Activated naive CD8-positive, alpha-beta T cell treated with anti-CD3 and anti-CD28 coated beads, Interleukin-2, amount 10 ng/mL, durations not matched to agents 7 days and 5 days (primary cell): Measurements from ENCODE around the gene FBH1. TPM values are rescaled to one million over a fixed set of nuclear protein-coding genes. Genes with fewer than 3 reads are reported as not detected.
A peak's percentile ranks its signal among the peaks of the same experiment; 100 is the strongest.

Experiments used
- ATAC-seq: fragments of 150-1000 bp; cut with Tn5 transposase; one replicate; pipeline ENCODE4 v1.10.0; 2021; ENCODE audit warnings: low read depth, moderate library complexity
- POLR2A ChIA-PET: fragments of 350-600 bp; sonication (Branson Sonifier 250); formaldehyde crosslinking; loops from one replicate; lab custom pipeline; 2021; ENCODE audit warnings: antibody characterized with exemption; lab: Charles Lee
- DNase-seq: peaks from one replicate; pipeline ENCODE4 v3.0.0; 2021
- H3K27ac Mint-ChIP-seq: one replicate; pipeline ENCODE4 v1.8.0; 2022; ENCODE audit warnings: mild to moderate bottlenecking, mixed read lengths
- H3K27me3 Mint-ChIP-seq: one replicate; pipeline ENCODE4 v1.8.0; 2022; ENCODE audit warnings: mild to moderate bottlenecking, moderate library complexity, mixed read lengths
- H3K36me3 Mint-ChIP-seq: one replicate; pipeline ENCODE4 v1.8.0; 2021; ENCODE audit warnings: mild to moderate bottlenecking, mixed read lengths
- H3K4me1 Mint-ChIP-seq: one replicate; pipeline ENCODE4 v1.8.0; 2021; ENCODE audit warnings: mixed read lengths
- H3K4me3 Mint-ChIP-seq: one replicate; pipeline ENCODE4 v1.8.0; 2022; ENCODE audit warnings: mild to moderate bottlenecking, moderate library complexity, mixed read lengths
- H3K9me3 Mint-ChIP-seq: one replicate; pipeline ENCODE4 v1.8.0; 2021; ENCODE audit warnings: mixed read lengths
- total RNA-seq, 2 experiments: library from RNA; stranded (reverse); gene quantifications; one replicate each; pipeline ENCODE4 v1.2.3, GENCODE V29; 2021

FBH1 gene
- total RNA-seq, 2 experiments from 2014 or later = 71.6 to 72.9 TPM

- H3K4me3 Mint-ChIP-seq = peak within 1 kb of the TSS; percentile 99
- H3K4me1 Mint-ChIP-seq = peaks cover 20% of the 10 kb centered on the region
- ATAC-seq (peak; percentile 81), DNase-seq (peak; percentile 90)
- peaks cover 6% of the 10 kb centered on the region for H3K36me3 Mint-ChIP-seq
- POLR2A ChIA-PET = interaction anchor here (0.5 to 1.9 kb wide), 14 partner anchors 10 to 164 kb away, joined by 3 to 9 read pairs (median 5); partner anchors contain the start of genes ANKRD16, FBH1, GDI2 and IL2RA
- no peaks in the 10 kb centered on the region for H3K9me3 Mint-ChIP-seq
- H3K27ac Mint-ChIP-seq = peak within 1 kb of the TSS; percentile 99
- H3K27me3 Mint-ChIP-seq = peaks cover 8% of the 10 kb centered on the region
Measured at GRCh38 chr10:5977471-5978229, 87.6 kb downstream of the FBH1 start, which contains the start of gene IL15RA. Gene IL15RA (minus strand): TSS chr10:5977543. CDS start chr10:5977492, 51 bp downstream.

GRCh38 chr10:5978230-5978489, 88.1 kb downstream of the FBH1 start:
- ATAC-seq = no peak
- Mint-ChIP-seq H3K27ac (peak overlapping the region; percentile 96), H3K4me1 (peaks cover 19% of the 10 kb centered on the region), H3K4me3 (peak overlapping the region; percentile 99), H3K27me3 (peaks cover 10% of the 10 kb centered on the region), H3K36me3 (peaks cover 6% of the 10 kb centered on the region), H3K9me3 (no peaks in the 10 kb centered on the region)
- DNase-seq = no peak
- POLR2A ChIA-PET = interaction anchor here (1.0 to 1.9 kb wide), 4 partner anchors 36 to 94 kb away, joined by 3 to 6 read pairs (median 4); partner anchors contain the start of genes ANKRD16 and FBH1

GRCh38 chr10:5981529-5981928, 91.5 kb downstream of the FBH1 start:
- H3K27me3 Mint-ChIP-seq = peaks cover 14% of the 10 kb centered on the region
- POLR2A ChIA-PET = interaction anchor here (0.7 kb wide), 1 partner anchor 290 kb away, joined by 3 read pairs; no protein-coding TSS in a partner anchor
- H3K27ac Mint-ChIP-seq = no peak overlapping the region
- H3K4me1 Mint-ChIP-seq = peaks cover 3% of the 10 kb centered on the region
- ATAC-seq (no peak), DNase-seq (no peak)
- H3K36me3 Mint-ChIP-seq = peaks cover 3% of the 10 kb centered on the region
- no peaks in the 10 kb centered on the region for H3K9me3 Mint-ChIP-seq
- H3K4me3 Mint-ChIP-seq = no peak overlapping the region

- H3K27me3 Mint-ChIP-seq = peaks cover 14% of the 10 kb centered on the region
- DNase-seq (no peak), ATAC-seq (no peak)
- POLR2A ChIA-PET = no interaction called here
- H3K4me3 Mint-ChIP-seq = no peak overlapping the region
- peaks cover 3% of the 10 kb centered on the region for H3K36me3 Mint-ChIP-seq
- H3K27ac Mint-ChIP-seq = no peak overlapping the region
- peaks cover 10% of the 10 kb centered on the region for H3K4me1 Mint-ChIP-seq
- no peaks in the 10 kb centered on the region for H3K9me3 Mint-ChIP-seq
Measured at GRCh38 chr10:5983774-5984173, 93.7 kb downstream of the FBH1 start.

GRCh38 chr10:5985029-5985428, 95.0 kb downstream of the FBH1 start:
- POLR2A ChIA-PET = no interaction called here
- ATAC-seq = no peak
- Mint-ChIP-seq H3K4me1 (peaks cover 10% of the 10 kb centered on the region), H3K4me3 (no peak overlapping the region), H3K27me3 (peaks cover 12% of the 10 kb centered on the region), H3K27ac (no peak overlapping the region), H3K36me3 (peaks cover 3% of the 10 kb centered on the region), H3K9me3 (no peaks in the 10 kb centered on the region)
- DNase-seq = no peak

Other genes with a start within 250 kb of the FBH1 start
- 10 to 100 TPM in 1 of 2 experiments, 1 to 10 TPM in 1; 9.9 to 10.8 TPM for gene ASB13, start 223.6 kb upstream of the FBH1 start, total RNA-seq
- gene TASOR2, start 205.4 kb upstream of the FBH1 start, total RNA-seq = 10 to 100 TPM; 48.5 to 52.2 TPM
- gene GDI2, start 76.8 kb upstream of the FBH1 start, total RNA-seq = 100 to 1,000 TPM; 187 to 194 TPM
- 1 to 10 TPM; 6.2 to 6.3 TPM for gene ANKRD16, start 350 bp upstream of the FBH1 start, total RNA-seq
- 10 to 100 TPM; 20.3 to 21.3 TPM for gene IL15RA, start 87.3 kb downstream of the FBH1 start, total RNA-seq
- gene IL2RA, start 172.1 kb downstream of the FBH1 start, total RNA-seq = 100 to 1,000 TPM; 184 to 201 TPM
- 100 to 1,000 TPM; 185 to 200 TPM for gene RBM17, start 198.8 kb downstream of the FBH1 start, total RNA-seq